ENCODE results near the gene GNAT1. TPM values are rescaled to one million over a fixed set of nuclear protein-coding genes. Genes with fewer than 3 reads are reported as not detected.

Gene GNAT1
- total and polyA plus RNA-seq, 2 of the 13 experiments (the other 11 are each of a cell fraction or from before 2014, with no cell fraction given) = 0.15 TPM; not detected in 1

DNA sequence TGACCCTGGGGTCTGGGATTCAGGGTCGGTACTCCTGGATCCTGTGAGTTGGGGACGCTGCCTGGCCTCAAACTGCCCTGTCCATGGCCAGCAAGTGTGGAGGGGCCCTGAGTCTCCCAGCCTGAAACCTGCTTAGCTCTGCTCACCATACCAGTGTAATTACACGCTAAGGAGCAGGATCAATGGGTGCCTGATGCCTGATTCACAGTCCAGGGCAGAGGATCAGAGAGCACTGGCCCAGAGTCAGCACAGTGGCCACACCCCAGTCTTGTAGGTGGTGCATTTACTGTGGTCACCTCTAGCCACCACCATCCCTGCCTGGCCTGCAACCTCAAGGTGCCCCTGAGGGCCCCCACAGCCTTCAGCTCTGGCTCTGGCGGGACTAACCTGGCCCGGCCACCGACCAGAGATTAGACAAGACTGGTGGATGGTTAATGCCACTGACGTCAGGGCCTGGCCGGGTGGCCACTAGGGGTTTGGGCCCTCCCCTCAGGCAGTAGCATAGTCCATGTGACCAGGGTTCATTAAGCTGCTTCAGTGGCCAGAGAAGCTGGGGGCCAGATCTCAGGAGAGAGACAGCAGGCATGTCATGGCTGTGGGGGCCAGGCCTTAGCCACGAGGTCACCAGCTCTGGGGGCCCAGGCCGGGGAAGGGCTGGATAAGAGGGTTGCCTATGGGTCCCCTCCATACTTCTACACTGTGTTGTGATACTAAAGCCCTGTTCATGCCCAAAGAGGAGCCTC, 10.3 kb downstream of the GNAT1 start (continued):
- TF ChIP-seq, protein P1, sequence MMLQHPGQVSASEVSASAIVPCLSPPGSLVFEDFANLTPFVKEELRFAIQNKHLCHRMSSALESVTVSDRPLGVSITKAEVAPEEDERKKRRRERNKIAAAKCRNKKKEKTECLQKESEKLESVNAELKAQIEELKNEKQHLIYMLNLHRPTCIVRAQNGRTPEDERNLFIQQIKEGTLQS (CRISPR knock-in tag; IDR thresholded peaks at IDR 0.05) = no peak
- TF ChIP-seq ZNF12 (CRISPR knock-in tag; IDR thresholded peaks at IDR 0.05) = no peak
- no peak for TF ChIP-seq SNRNP70 (IDR thresholded peaks at IDR 0.05; ENCODE audit: low read depth, low read length)
- no peak for TF ChIP-seq NR3C1 (CRISPR knock-in tag; IDR thresholded peaks at IDR 0.05)
- TF ChIP-seq RARG (CRISPR knock-in tag; IDR thresholded peaks at IDR 0.05; ENCODE audit: low read depth) = no peak
- no peak for TF ChIP-seq ADNP (CRISPR knock-in tag; IDR thresholded peaks at IDR 0.05)
- TF ChIP-seq, protein P2, sequence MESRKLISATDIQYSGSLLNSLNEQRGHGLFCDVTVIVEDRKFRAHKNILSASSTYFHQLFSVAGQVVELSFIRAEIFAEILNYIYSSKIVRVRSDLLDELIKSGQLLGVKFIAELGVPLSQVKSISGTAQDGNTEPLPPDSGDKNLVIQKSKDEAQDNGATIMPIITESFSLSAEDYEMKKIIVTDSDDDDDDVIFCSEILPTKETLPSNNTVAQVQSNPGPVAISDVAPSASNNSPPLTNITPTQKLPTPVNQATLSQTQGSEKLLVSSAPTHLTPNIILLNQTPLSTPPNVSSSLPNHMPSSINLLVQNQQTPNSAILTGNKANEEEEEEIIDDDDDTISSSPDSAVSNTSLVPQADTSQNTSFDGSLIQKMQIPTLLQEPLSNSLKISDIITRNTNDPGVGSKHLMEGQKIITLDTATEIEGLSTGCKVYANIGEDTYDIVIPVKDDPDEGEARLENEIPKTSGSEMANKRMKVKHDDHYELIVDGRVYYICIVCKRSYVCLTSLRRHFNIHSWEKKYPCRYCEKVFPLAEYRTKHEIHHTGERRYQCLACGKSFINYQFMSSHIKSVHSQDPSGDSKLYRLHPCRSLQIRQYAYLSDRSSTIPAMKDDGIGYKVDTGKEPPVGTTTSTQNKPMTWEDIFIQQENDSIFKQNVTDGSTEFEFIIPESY (CRISPR knock-in tag; IDR thresholded peaks at IDR 0.05) = no peak
- TF ChIP-seq, protein P3, sequence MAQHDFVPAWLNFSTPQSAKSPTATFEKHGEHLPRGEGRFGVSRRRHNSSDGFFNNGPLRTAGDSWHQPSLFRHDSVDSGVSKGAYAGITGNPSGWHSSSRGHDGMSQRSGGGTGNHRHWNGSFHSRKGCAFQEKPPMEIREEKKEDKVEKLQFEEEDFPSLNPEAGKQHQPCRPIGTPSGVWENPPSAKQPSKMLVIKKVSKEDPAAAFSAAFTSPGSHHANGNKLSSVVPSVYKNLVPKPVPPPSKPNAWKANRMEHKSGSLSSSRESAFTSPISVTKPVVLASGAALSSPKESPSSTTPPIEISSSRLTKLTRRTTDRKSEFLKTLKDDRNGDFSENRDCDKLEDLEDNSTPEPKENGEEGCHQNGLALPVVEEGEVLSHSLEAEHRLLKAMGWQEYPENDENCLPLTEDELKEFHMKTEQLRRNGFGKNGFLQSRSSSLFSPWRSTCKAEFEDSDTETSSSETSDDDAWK (CRISPR knock-in tag; IDR thresholded peaks at IDR 0.05) = no peak
- TF ChIP-seq, protein P4, sequence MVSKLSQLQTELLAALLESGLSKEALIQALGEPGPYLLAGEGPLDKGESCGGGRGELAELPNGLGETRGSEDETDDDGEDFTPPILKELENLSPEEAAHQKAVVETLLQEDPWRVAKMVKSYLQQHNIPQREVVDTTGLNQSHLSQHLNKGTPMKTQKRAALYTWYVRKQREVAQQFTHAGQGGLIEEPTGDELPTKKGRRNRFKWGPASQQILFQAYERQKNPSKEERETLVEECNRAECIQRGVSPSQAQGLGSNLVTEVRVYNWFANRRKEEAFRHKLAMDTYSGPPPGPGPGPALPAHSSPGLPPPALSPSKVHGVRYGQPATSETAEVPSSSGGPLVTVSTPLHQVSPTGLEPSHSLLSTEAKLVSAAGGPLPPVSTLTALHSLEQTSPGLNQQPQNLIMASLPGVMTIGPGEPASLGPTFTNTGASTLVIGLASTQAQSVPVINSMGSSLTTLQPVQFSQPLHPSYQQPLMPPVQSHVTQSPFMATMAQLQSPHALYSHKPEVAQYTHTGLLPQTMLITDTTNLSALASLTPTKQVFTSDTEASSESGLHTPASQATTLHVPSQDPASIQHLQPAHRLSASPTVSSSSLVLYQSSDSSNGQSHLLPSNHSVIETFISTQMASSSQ (IDR thresholded peaks at IDR 0.05; ENCODE audit: low read depth) = no peak
- TF ChIP-seq, protein P4 (CRISPR knock-in tag; IDR thresholded peaks at IDR 0.05; ENCODE audit: borderline replicate concordance) = no peak
- TF ChIP-seq HOXA3 (CRISPR knock-in tag; IDR thresholded peaks at IDR 0.05) = peak; percentile 56
- TF ChIP-seq ZNF607 (CRISPR knock-in tag; IDR thresholded peaks at IDR 0.05; ENCODE audit: borderline replicate concordance) = peak; percentile 41; the same call in 1 of the 2 replicates
- TF ChIP-seq TP53 (CRISPR knock-in tag; conservative IDR thresholded peaks at IDR 0.05) = no peak
- no peak for TF ChIP-seq ZNF792 (CRISPR knock-in tag; IDR thresholded peaks at IDR 0.05)
- TF ChIP-seq MIER3 (CRISPR knock-in tag; IDR thresholded peaks at IDR 0.05; ENCODE audit: borderline replicate concordance) = no peak
- TF ChIP-seq GATAD1 (CRISPR knock-in tag; IDR thresholded peaks at IDR 0.05) = no peak
- no peak for TF ChIP-seq CBX1 (IDR thresholded peaks at IDR 0.05; ENCODE audit: low read depth)
- no peak for TF ChIP-seq ZNF205 (CRISPR knock-in tag; IDR thresholded peaks at IDR 0.05)
- no peak for TF ChIP-seq AKAP8 (CRISPR knock-in tag; IDR thresholded peaks at IDR 0.05)
- TF ChIP-seq, protein P5, sequence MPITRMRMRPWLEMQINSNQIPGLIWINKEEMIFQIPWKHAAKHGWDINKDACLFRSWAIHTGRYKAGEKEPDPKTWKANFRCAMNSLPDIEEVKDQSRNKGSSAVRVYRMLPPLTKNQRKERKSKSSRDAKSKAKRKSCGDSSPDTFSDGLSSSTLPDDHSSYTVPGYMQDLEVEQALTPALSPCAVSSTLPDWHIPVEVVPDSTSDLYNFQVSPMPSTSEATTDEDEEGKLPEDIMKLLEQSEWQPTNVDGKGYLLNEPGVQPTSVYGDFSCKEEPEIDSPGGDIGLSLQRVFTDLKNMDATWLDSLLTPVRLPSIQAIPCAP (CRISPR knock-in tag; IDR thresholded peaks at IDR 0.05; ENCODE audit: low read depth) = no peak
- no peak for TF ChIP-seq ZC3H4 (CRISPR knock-in tag; IDR thresholded peaks at IDR 0.05; ENCODE audit: borderline replicate concordance)
- no peak for TF ChIP-seq REPIN1 (CRISPR knock-in tag; IDR thresholded peaks at IDR 0.05; ENCODE audit: borderline replicate concordance, low read depth)
- 0 out of 2 replicates have a peak, but pooled peaks have one; percentile 23 for TF ChIP-seq KLF11 (CRISPR knock-in tag; IDR thresholded peaks at IDR 0.05)

Data from HepG2 (cell line).